K562 (cell line): ENCODE measurements around the gene CNPPD1. TPM values are rescaled to one million over a fixed set of nuclear protein-coding genes. Genes with fewer than 3 reads are reported as not detected.
A peak's percentile ranks its signal among the peaks of the same experiment; 100 is the strongest.

Experiments
- ATAC-seq: fragments of 200-7000 bp; cut with Tn5 transposase; 3 replicates; pipeline ENCODE4 v1.9.1; 2020; ENCODE audit warnings: moderate library complexity
- BruUV-seq: library from RNA; stranded (reverse); fragments of 400-500 nt; replicated peaks from 2 replicates; lab custom pipeline; 2021; lab: Mats Ljungman, UMichigan
- CTCF ChIA-PET: fragments of 300-600 bp; formaldehyde crosslinking; extraction: SDS; loops from one replicate; lab custom pipeline; 2021; ENCODE audit warnings: low intra/inter-chr PET ratio; lab: Yijun Ruan, JAX
- POLR2A ChIA-PET: fragments of 300-600, 350-650 bp; sonication (Branson Sonifier 250); formaldehyde crosslinking; extraction: SDS; loops from one replicate; lab custom pipeline; 2021; ENCODE audit warnings: antibody characterized with exemption, inconsistent platforms; lab: Yijun Ruan, JAX
- DNase-seq, 4 experiments: peaks; one replicate each; pipeline versions ENCODE4 v3.0.0 to v3.0.0-alpha.2; 2011 to 2018; ENCODE audit warnings: low spot score in 3 of 4, mixed read lengths in 3 of 4; ENCODE audit errors: extremely low read depth in 1 of 4
- FAIRE-seq: peaks from 2 replicates; lab custom pipeline; 2011; peaks lifted over from hg19 to GRCh38; lab: Jason Lieb, UNC
- H2AFZ ChIP-seq: 2 replicates; pipeline ENCODE4 v1.6.0; 2011; ENCODE audit warnings: low read depth, low read length, control low read depth, inconsistent platforms
- H3K27ac ChIP-seq: fragments of 200-600 bp; 3 replicates; pipeline ENCODE4 v1.8.0; 2011; ENCODE audit warnings: low read depth, mild to moderate bottlenecking, control low read depth, inconsistent platforms, low read length, moderate library complexity, mixed read lengths; ENCODE audit errors: extremely low read depth
- H3K27me3 ChIP-seq, 2 experiments: fragments of 300-600 bp in 1 of 2; 2 replicates in 1 of 2; 3 replicates in 1 of 2; pipeline versions ENCODE4 v1.6.0 to v1.8.0; 2011; ENCODE audit warnings: inconsistent platforms in 2 of 2, low read length in 2 of 2, mild to moderate bottlenecking in 1 of 2, mixed read lengths in 1 of 2, moderate library complexity in 1 of 2; ENCODE audit not compliant: control insufficient read depth in 2 of 2, insufficient read depth in 2 of 2
- H3K36me3 ChIP-seq: fragments of 300-600 bp; 3 replicates; pipeline ENCODE4 v1.8.0; 2011; ENCODE audit warnings: mild to moderate bottlenecking, low read length, inconsistent platforms; ENCODE audit not compliant: control insufficient read depth, insufficient read depth
- H3K4me1 ChIP-seq, 2 experiments: fragments of 200-600 bp in 1 of 2; replicated peaks in 1 of 2; 2 replicates in 1 of 2; 3 replicates in 1 of 2; pipeline versions ENCODE4 v1.5.1 to v1.8.0; 2011; ENCODE audit warnings: inconsistent platforms in 2 of 2, low read length in 2 of 2, mild to moderate bottlenecking in 1 of 2, mixed read lengths in 1 of 2, moderate library complexity in 1 of 2; ENCODE audit not compliant: control insufficient read depth in 2 of 2, insufficient read depth in 2 of 2
- H3K4me2 ChIP-seq: 2 replicates; pipeline ENCODE4 v1.6.1; 2011; ENCODE audit warnings: low read length, control low read depth, inconsistent platforms, mixed read lengths; ENCODE audit not compliant: insufficient read depth
- H3K4me3 ChIP-seq: fragments of 200-600 bp; sonication (generic), shearing (Covaris generic); 2 replicates; pipeline ENCODE4 v1.5.1; 2016; ENCODE audit warnings: control low read depth, inconsistent platforms
- H3K79me2 ChIP-seq: fragments of 200-600 bp; 3 replicates; pipeline ENCODE4 v1.8.0; 2011; ENCODE audit warnings: low read length, inconsistent platforms; ENCODE audit not compliant: control insufficient read depth, insufficient read depth
- H3K9ac ChIP-seq, 2 experiments: 2 replicates each; pipeline versions ENCODE4 v1.6.0 to v1.6.1; 2011; ENCODE audit warnings: low read depth in 2 of 2, low read length in 2 of 2, control low read depth in 1 of 2, inconsistent platforms in 1 of 2, mild to moderate bottlenecking in 1 of 2, mixed read lengths in 1 of 2; ENCODE audit not compliant: insufficient read depth in 1 of 2
- H3K9me1 ChIP-seq: one replicate; pipeline ENCODE4 v1.6.0; 2011; ENCODE audit warnings: inconsistent platforms, mild to moderate bottlenecking, low read length, moderate library complexity; ENCODE audit not compliant: control insufficient read depth, insufficient read depth
- H3K9me3 ChIP-seq: replicated peaks from 2 replicates; pipeline ENCODE4 v1.5.1; 2011; ENCODE audit warnings: low read depth, low read length, inconsistent platforms; ENCODE audit not compliant: control insufficient read depth, insufficient read depth
- H4K20me1 ChIP-seq: replicated peaks from 2 replicates; pipeline ENCODE4 v1.6.1; 2011; ENCODE audit warnings: low read length, inconsistent platforms, mixed read lengths; ENCODE audit not compliant: control insufficient read depth, insufficient read depth
- NFATC3 ChIP-seq: fragments of 450-650 bp; IDR thresholded peaks from 2 replicates; pipeline ENCODE4 v1.6.1; 2017; ENCODE audit warnings: mild to moderate bottlenecking
- TFE3 ChIP-seq: fragments of 450-650 bp; formaldehyde crosslinking; IDR thresholded peaks from 2 replicates; pipeline ENCODE4 v1.4.0; 2020; ENCODE audit warnings: mild to moderate bottlenecking, mixed read lengths
- WGBS: fragments of 100-300 bp; shearing (Covaris generic); methylation state at CpG from one replicate; pipeline ENCODE4 v1.1.6; 2016; ENCODE audit warnings: low coverage, mixed read lengths; ENCODE audit not compliant: insufficient coverage; ENCODE audit errors: missing lambda C conversion rate; 5-methylcytosine and 5-hydroxymethylcytosine counted together
- in situ Hi-C: fragments of 300-500 bp; cut with MboI; formaldehyde crosslinking; loops from 4 replicates; pipeline ENCODE4 v1.15.0; 2018; ENCODE audit warnings: inconsistent platforms, mixed read lengths
- intact Hi-C: fragments of 100-400 bp; cut with micrococcal nuclease; formaldehyde crosslinking; loops from 2 replicates; pipeline ENCODE4 v1.14.2; 2022
- polyA plus RNA-seq, 8 experiments: library from polyadenylated mRNA; depleted of rRNA in 4 of 8; stranded (reverse) in 5 of 8; unstranded in 3 of 8; fragments of >200 nt; fragmentation: Nextera tagmentation in 2 of 8; fragmentation: Illumina TruSeq in 1 of 8; extraction: Ambion mirVana in 2 of 8; extraction: Trizol in 1 of 8; gene quantifications; 2 replicates each; pipeline versions ENCODE4 v1.2.1 to v1.2.3, GENCODE V29; 2011 to 2014; ENCODE audit warnings: inconsistent platforms in 1 of 8, missing spikeins in 1 of 8
- total RNA-seq, 7 experiments: library from RNA; depleted of rRNA in 6 of 7; stranded (reverse); fragments of >200 nt in 6 of 7; fragmentation: Illumina TruSeq in 2 of 7; extraction: Trizol in 2 of 7; gene quantifications; 2 replicates each; pipeline versions ENCODE4 v1.2.1 to v1.2.3, GENCODE V29; 2011 to 2021; ENCODE audit warnings: low replicate concordance in 1 of 7

Gene CNPPD1
- total and polyA plus RNA-seq, 9 of the 15 experiments (the other 6 are each of a cell fraction or from before 2014, with no cell fraction given), result 9.9 to 53.5 (median 27.0) TPM

- CTCF ChIA-PET, result no interaction called here
- Histone ChIP-seq H3K9ac (no peak overlapping the region), H3K9me1 (peaks cover 3% of the 10 kb centered on the region), H3K4me2 (no peak overlapping the region), H2AFZ (no peak overlapping the region), H3K4me1 (peaks cover 16 to 30% of the 10 kb centered on the region in 2 experiments), H3K79me2 (no peaks in the 10 kb centered on the region), H3K27me3 (no peaks in the 10 kb centered on the region), H3K27ac (no peak overlapping the region), H4K20me1 (no peaks in the 10 kb centered on the region), H3K4me3 (no peak overlapping the region), H3K36me3 (no peaks in the 10 kb centered on the region), H3K9me3 (no peaks in the 10 kb centered on the region)
- 80% methylated on average over 7 of the region's 8 CpGs for whole genome bisulfite sequencing
- POLR2A ChIA-PET, result no interaction called here
- intact Hi-C loops (no loop called here), in situ Hi-C loops (loop anchor here (5.0 kb wide), 1 partner anchor 51 kb away; no protein-coding TSS in a partner anchor)
- no peak for ATAC-seq
- no peak for FAIRE-seq
- DNase-seq, result no peak
- BruUV-seq, result no TSS peak
- TF ChIP-seq TFE3 (CRISPR knock-in tag) (0 out of 2 replicates have a peak, but pooled peaks have one; percentile 29), NFATC3 (no peak)
Observed at GRCh38 chr2:219123356-219124135, 53.2 kb downstream of the CNPPD1 start.
